ENCODE measurements around the gene MACROD2. TPM values are rescaled to one million over a fixed set of nuclear protein-coding genes. Genes with fewer than 3 reads are reported as not detected.

Gene MACROD2
- total and polyA plus RNA-seq, 4 donors, result 13.0 to 67.1 (median 20.7) TPM

GRCh38 chr20:15561070-15561569 lies 1565.8 kb downstream of the MACROD2 start:
- ATAC-seq (ENCODE audit: insufficient read depth, low FRiP score) (no peak), DNase-seq (no peak)
- Histone ChIP-seq H3K9ac (ENCODE audit: insufficient read depth in 1 of 2, low read length in 2 of 2) (no peak overlapping the region), H3K27me3 (ENCODE audit: control insufficient read depth in 3 of 3, insufficient read depth in 3 of 3, low read length in 2 of 3) (no peaks in the 10 kb centered on the region), H3K27ac (ENCODE audit: low read depth in 1 of 2, low read length in 1 of 2) (no peak overlapping the region), H3K36me3 (ENCODE audit: control insufficient read depth in 4 of 4, insufficient read depth in 4 of 4, low read length in 4 of 4) (no peaks in the 10 kb centered on the region), H3K9me3 (ENCODE audit: control insufficient read depth in 4 of 4, insufficient read depth in 3 of 4, low read length in 3 of 4) (no peaks in the 10 kb centered on the region), H3K4me3 (no peak overlapping the region), H3K4me1 (ENCODE audit: control insufficient read depth in 5 of 5, insufficient read depth in 5 of 5, low read length in 5 of 5) (peaks cover 0 to 12% (median 0%) of the 10 kb centered on the region in 5 donors)
- TF ChIP-seq CTCF (IDR thresholded peaks at IDR 0.05; ENCODE audit: control extremely low read depth, extremely low read depth), result no peak
- WGBS, 2 donors, result 85 to 91% methylated on average over 3 of the region's 3 CpGs

GRCh38 chr20:15561707-15562404 lies 1566.5 kb downstream of the MACROD2 start:
- peak in 2 of 3 donors; percentile 23 to 47 for DNase-seq
- Histone ChIP-seq H3K27me3 (ENCODE audit: control insufficient read depth in 3 of 3, insufficient read depth in 3 of 3, low read length in 2 of 3) (no peaks in the 10 kb centered on the region), H3K27ac (ENCODE audit: low read depth in 1 of 2, low read length in 1 of 2) (no peak overlapping the region), H3K9ac (ENCODE audit: insufficient read depth in 1 of 2, low read length in 2 of 2) (no peak overlapping the region), H3K4me1 (ENCODE audit: control insufficient read depth in 5 of 5, insufficient read depth in 5 of 5, low read length in 5 of 5) (peaks cover 0 to 12% (median 0%) of the 10 kb centered on the region in 5 donors), H3K9me3 (ENCODE audit: control insufficient read depth in 4 of 4, insufficient read depth in 3 of 4, low read length in 3 of 4) (no peaks in the 10 kb centered on the region), H3K36me3 (ENCODE audit: control insufficient read depth in 4 of 4, insufficient read depth in 4 of 4, low read length in 4 of 4) (no peaks in the 10 kb centered on the region), H3K4me3 (no peak overlapping the region)
- ATAC-seq (ENCODE audit: insufficient read depth, low FRiP score), result no peak
- 82 to 87% methylated on average over 5 of the region's 5 CpGs for WGBS, 2 donors
- no peak for TF ChIP-seq CTCF (IDR thresholded peaks at IDR 0.05; ENCODE audit: control extremely low read depth, extremely low read depth)

DNA sequence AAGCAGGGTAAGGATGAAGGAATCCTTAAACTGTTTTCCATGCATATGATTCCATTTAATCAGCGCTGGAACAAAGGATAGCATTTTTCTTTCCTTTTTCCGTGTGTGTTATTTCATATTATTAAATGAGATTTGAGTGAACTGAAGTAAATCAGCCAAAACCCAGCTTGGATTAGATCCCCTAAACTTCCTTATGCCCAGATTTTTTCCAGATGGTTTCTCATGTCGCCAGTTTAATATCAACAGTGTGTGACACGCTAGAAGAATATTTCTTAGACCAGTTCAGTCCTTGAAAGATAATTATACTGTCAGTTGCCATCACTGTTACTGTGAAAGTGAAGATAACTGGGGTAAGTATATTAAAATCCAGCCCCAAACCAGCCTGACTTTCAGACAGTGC lies 1568.5 kb downstream of the MACROD2 start:
- H3K27ac ChIP-seq (ENCODE audit: low read depth in 1 of 2, low read length in 1 of 2), result no peak overlapping the region
- WGBS, 2 donors, result 73 to 82% methylated on average over 4 of the region's 4 CpGs
- TF ChIP-seq CTCF (IDR thresholded peaks at IDR 0.05; ENCODE audit: control extremely low read depth, extremely low read depth), result no peak

More for the DNA sequence above, 1568.5 kb downstream of the MACROD2 start:
- Histone ChIP-seq H3K9ac (ENCODE audit: insufficient read depth in 1 of 2, low read length in 2 of 2) (no peak overlapping the region), H3K27me3 (ENCODE audit: control insufficient read depth in 3 of 3, insufficient read depth in 3 of 3, low read length in 2 of 3) (no peaks in the 10 kb centered on the region), H3K36me3 (ENCODE audit: control insufficient read depth in 4 of 4, insufficient read depth in 4 of 4, low read length in 4 of 4) (no peaks in the 10 kb centered on the region), H3K4me1 (ENCODE audit: control insufficient read depth in 5 of 5, insufficient read depth in 5 of 5, low read length in 5 of 5) (peaks cover 0 to 12% (median 0%) of the 10 kb centered on the region in 5 donors), H3K4me3 (no peak overlapping the region), H3K9me3 (ENCODE audit: control insufficient read depth in 4 of 4, insufficient read depth in 3 of 4, low read length in 3 of 4) (no peaks in the 10 kb centered on the region)
- ATAC-seq (ENCODE audit: insufficient read depth, low FRiP score) (no peak), DNase-seq (peak in 1 of 3 donors; percentile 15)

Data from lung (tissue), 12 donors.